Measurements from ENCODE around the gene HMX2.
"Not testable (repeated sequence)": the region's sequence is repeated elsewhere in the genome, so short reads cannot be mapped to it uniquely, and the experiment has no call there.

The HMX2 gene

DNA sequence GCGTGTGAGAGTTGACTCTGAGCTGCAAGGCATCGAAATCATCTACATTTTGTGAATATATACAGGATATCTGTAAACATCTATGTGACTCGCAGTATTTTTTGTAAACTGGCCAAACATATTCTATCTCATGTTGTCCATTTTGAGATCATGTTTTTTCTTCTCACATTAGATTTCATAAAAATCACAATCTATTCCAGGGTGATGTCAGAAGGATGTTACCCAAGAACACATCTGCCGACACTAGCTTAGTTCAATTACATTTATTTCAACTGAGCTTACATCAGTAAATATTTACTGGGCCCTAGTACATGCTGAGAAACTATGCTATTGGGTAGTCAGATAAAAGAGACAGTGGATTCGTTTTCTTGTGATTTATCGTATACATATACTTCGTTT is 3.8 kb downstream of the HMX2 start:
- DNase-seq (ENCODE audit: low spot score) = no peak

GRCh38 chr10:123153486-123154091 is 5.7 kb downstream of the HMX2 start:
- DNase-seq (ENCODE audit: low spot score) = no peak

DNA sequence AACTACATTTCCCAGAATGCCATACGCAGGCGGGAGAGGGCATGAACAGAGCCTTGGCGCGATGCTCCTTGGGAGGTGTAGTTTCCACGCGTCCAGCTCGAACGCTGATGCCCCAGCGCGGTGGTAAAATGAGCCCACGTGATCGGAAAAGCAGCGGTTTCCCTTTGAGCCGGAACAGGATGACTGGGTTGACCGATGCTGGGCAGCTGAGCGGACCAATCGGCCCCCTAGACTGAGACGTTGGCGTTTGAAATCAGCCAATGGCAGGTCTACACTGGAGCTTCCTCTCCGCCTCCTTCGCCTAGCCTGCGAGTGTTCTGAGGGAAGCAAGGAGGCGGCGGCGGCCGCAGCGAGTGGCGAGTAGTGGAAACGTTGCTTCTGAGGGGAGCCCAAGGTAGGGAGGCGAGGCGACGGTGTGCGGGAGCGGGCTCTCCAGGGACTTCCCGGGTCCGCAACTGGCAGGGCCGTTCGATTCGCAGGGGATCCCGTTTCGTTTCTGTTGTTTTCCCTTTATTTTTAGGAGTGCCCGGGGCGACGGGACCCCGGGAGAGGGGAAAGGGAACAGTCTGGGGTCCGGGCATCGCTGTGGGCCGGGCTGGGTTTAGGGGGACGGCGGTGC is 6.3 kb downstream of the HMX2 start, which contains the start of gene BUB3:
BUB3 (plus strand) TSS at position 311 of the 619 bp plus-strand sequence. CDS start 516 bp downstream, outside the sequence.
- peak; percentile 94 for DNase-seq (ENCODE audit: low spot score)

DNA sequence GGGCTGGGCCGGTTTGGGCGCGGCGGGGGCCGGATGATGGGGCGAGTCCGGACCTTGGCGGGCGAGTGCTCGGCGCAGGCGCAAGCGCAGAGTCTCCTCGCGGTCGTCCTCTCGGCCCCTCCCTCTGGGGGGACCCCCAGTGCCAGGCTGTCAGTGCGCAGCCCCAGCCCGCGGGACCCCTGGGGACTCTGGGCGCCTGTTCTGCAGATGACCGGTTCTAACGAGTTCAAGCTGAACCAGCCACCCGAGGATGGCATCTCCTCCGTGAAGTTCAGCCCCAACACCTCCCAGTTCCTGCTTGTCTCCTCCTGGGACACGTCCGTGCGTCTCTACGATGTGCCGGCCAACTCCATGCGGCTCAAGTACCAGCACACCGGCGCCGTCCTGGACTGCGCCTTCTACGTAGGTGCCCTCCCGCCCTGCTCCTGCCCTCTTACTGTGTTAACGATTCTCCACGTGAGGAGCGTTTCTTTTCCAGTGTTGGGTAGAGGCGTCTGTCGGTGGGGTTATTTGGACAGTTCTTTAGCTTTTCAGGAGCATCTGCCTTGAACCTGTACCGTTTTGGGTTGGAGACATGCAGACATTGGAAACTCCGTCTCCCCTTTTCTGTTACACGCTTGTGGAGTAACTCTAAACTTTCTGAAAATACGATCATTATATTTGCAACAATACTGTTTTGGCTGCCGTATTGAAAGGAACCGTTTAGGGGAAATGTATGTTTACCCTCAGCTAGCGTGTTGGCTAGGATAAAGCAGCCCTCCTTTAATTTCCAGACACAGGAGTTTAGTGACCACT is 7.0 kb downstream of the HMX2 start:
- peak; percentile 27 for DNase-seq (ENCODE audit: low spot score)

GRCh38 chr10:123156078-123156477 is 8.1 kb downstream of the HMX2 start:
- no peak for DNase-seq (ENCODE audit: low spot score)

DNA sequence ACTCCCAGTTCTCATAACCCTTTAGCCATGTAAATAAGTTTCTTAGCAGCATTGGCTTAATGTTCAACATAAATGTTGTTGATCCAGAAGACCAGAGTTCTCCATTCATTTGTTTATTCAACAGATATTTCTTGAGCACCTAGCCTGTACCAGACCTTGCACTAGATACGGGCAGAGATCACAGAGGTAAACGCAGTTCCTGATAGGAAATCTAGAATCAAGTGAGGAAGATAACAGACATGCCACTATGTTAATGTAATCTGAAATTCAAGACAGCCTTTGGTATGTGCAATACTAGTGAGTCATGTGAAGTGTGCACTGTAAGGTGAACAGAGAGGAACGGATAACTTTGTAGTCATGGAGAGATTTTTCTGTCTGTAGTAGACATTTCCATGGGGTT is 9.3 kb downstream of the HMX2 start:
- no peak for DNase-seq (ENCODE audit: low spot score)

- no peak for DNase-seq (ENCODE audit: low spot score)
Measured at GRCh38 chr10:123158682-123159081, 10.7 kb downstream of the HMX2 start.

- no peak for DNase-seq (ENCODE audit: low spot score)
Measured at GRCh38 chr10:123160311-123160980, 12.5 kb downstream of the HMX2 start.

DNA sequence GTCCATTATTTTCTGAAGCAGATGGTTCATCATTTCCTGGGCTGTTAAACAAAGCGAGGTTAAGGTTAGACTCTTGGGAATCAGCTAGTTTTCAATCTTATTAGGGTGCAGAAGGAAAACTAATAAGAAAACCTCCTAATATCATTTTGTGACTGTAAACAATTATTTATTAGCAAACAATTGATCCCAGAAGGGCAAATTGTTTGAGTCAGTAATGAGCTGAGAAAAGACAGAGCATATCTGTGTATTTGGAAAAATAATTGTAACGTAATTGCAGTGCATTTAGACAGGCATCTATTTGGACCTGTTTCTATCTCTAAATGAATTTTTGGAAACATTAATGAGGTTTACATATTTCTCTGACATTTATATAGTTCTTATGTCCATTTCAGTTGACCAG is 16.4 kb downstream of the HMX2 start:
- no peak for DNase-seq (ENCODE audit: low spot score)

DNA sequence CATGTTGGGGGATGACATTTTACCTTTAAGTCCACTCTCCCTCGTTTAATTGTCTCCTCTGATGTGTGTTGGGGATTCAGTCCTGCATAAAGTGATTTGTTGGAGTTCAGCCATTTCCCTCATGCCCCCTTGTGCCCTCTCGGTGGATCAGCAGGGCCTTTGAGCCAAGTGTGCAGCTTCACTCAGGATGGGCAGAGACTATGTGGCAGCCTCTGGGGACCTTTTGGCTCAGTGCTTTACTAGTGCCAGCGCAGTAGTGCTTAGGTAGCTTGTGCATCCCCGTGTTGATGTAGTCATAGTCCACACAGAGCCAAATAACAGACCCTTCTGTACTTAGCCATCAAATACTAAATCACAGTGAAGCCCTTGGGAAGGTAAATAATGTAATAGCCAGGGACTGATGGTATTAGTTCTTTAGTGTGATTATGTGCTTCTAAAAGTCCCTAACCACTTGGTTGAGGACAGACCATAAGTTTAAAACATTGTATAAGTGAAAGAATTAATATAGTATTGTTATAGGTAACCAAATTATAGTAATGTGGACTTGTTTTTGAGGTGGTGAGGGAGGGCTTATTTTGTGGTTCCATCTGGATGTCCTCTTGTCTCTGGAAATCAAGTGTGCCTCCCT is 17.6 kb downstream of the HMX2 start:
- no peak for DNase-seq (ENCODE audit: low spot score)

DNA sequence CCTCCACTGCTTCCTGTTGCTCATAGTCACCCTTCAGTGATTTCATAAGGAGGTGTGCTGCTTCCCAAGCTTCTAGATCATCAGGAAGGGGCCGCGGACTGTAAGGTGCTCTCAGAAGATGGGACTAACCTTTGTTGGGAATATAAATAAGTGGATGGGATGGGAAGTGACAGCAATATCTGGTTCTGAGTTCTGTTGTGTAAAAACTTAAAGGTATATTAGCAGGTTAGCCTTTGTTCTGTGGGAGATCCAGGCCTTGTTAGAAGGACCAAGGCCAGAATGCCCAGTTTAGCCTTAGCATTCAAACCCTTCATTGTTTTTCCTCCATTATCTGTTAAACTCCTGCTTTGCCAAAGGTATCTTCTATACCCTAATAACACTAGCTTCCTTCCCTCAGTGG is 18.7 kb downstream of the HMX2 start:
- DNase-seq (ENCODE audit: low spot score) = no peak

GRCh38 chr10:123170961-123171360 is 23.0 kb downstream of the HMX2 start:
- DNase-seq (ENCODE audit: low spot score) = no peak

DNA sequence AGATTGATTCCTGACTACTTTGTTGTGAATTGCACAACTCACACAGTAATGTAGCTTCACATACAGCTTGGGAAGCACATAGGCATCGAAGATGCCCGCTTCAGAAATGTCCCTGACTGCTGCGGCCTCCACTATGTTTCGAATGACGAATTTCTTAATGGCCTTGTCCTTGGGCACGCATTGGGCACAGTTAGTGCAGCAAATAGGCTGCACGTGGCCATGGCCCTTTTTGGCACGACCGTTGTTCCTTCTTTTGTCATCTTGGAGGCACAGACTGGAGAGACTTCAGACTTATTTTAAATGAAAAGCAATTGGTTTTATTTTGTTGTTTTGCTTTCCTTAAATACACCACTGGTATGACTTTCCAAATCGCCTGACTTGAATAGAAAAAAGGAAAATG is 23.7 kb downstream of the HMX2 start:
- not testable (repeated sequence) for DNase-seq (ENCODE audit: low spot score)

DNA sequence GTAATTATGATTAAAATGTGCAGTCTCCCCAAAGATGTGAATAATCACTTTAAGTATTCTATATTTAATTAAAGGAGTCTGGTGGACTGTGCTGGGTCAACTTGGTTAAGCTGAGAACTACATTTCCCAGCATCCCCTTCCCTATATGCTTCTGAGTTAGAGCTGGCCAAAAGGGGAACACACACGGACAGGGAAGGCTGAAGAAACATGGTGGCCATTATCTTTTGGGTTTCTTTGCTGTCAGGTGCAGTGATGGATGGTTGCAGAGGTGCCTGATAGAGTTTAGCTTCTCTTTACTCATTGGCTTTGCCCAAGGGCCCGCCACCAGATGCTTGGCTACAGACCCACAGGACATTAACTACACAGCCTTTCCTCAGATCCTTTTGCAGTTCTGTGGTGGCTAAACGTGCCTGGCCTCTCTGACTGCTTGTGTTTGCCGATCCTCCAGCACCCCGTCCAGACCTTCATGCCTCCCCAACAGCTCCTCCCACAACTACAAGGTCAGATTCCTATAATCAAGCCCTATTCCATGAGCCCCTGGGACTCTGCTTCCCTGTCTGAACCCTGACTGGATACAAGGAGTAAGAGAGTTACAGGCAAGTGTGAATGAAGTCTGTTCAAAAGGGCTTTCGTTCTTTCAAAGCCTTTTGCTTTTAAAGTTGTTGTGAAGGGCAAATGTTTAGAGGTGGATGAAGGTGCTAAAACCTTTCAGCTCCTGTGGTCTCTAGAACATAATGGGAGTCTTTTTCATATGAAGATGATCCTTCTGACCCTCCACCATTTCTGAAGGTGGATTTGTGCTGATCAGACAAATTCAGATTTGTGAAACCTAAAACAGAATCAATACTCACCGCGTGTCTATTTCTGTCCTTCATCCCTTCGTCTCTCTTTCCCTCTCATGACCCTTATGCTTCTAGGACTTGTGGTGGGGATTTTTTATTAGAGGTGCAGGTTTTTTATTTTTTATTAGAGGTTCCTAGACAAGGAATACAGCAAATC is 27.8 kb downstream of the HMX2 start:
- DNase-seq (ENCODE audit: low spot score) = no peak

- not testable (repeated sequence) for DNase-seq (ENCODE audit: low spot score)
Measured at GRCh38 chr10:123178390-123178789, 30.5 kb downstream of the HMX2 start.

GRCh38 chr10:123180101-123181090 is 32.5 kb downstream of the HMX2 start:
- no peak for DNase-seq (ENCODE audit: low spot score)

DNA sequence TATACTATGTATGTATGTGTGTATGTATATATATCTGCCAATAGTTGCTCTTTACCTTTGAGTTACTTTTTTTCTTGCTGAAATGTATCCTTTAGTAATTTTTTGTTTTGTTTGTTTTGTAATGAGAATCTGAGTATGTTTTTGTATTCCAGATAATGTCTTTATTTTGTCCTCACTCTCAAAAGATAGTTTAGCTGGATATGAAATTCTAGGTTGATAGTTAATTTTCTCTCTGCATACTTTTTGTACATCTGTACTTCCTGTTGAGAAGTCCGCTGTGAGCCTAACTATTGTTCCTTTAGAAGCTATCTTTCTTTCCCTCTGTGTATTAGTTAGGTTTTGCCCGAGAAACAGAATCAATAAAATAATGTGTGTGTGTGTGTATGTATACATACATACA is 35.8 kb downstream of the HMX2 start:
- no peak for DNase-seq (ENCODE audit: low spot score)

DNA sequence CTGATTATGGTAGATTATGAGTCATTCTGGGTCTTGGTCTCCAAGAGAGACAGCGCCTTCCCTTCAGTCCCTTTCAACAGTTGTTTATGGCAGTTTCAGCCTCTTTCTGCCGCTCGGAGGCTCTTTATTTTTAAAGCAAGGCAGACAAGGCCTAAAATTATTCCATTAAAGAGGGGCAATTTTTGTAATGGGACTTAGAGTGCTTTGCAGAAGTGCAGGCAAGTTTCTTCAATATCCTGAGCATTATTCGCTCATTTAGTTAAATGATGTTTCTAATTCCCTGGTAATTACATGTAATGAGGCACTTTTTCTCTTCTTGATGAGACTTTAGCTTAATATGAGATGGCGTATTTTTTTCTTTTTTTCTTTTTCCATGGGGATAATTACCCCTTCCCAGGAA is 39.8 kb downstream of the HMX2 start:
- DNase-seq (ENCODE audit: low spot score) = no peak

DNA sequence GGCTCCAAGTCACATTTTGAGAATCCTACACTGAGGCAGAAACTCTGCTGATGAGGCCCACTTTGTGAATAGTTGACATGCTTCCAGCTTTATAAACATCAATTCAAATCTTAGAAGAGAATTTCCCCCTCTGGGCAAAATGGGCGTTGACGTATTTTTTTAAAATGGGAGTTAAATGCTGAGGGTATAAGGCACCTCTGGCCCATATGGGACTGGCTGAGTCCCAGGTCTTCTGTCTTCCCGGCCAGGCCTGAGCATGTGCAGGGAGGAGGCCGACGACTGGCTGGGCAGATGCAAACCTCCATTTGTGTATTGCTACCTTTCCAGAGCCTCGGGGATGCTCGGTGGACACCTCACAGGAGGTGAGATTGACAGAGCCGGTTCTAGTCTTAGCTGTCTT is 44.0 kb downstream of the HMX2 start:
- DNase-seq (ENCODE audit: low spot score) = no peak

GRCh38 chr10:123194056-123194455 is 46.1 kb downstream of the HMX2 start:
- no peak for DNase-seq (ENCODE audit: low spot score)

Data from COLO829 (cell line).